HEK293 (cell line): ENCODE measurements around the gene PNPO.

ENCODE experiments used
- CTCF ChIP-seq: fragments of 450-650 bp; formaldehyde crosslinking; IDR thresholded peaks from 2 replicates; pipeline ENCODE4 v1.5.1; 2016; ENCODE audit warnings: missing biosample characterization, missing genetic modification characterization
- HOXD13 ChIP-seq: sonication (generic); formaldehyde crosslinking; IDR thresholded peaks from 2 replicates; pipeline ENCODE4 v1.8.0; 2022; ENCODE audit warnings: missing genetic modification reagents, borderline replicate concordance
- REST ChIP-seq: fragments of 450-650 bp; formaldehyde crosslinking; IDR thresholded peaks from 2 replicates; pipeline ENCODE4 v1.5.1; 2016; ENCODE audit warnings: missing biosample characterization, missing genetic modification characterization
- ZBTB1 ChIP-seq: fragments of 450-650 bp; formaldehyde crosslinking; IDR thresholded peaks from 2 replicates; pipeline ENCODE4 v1.5.1; 2016; ENCODE audit warnings: missing biosample characterization, missing genetic modification characterization
- ZNF76 ChIP-seq: fragments of 450-650 bp; formaldehyde crosslinking; IDR thresholded peaks from 2 replicates; pipeline ENCODE4; 2016; ENCODE audit warnings: low read depth, missing biosample characterization, missing genetic modification characterization, borderline replicate concordance

- TF ChIP-seq HOXD13 (CRISPR knock-in tag), result no peak
- no peak for TF ChIP-seq ZBTB1 (tag by site-specific recombination)
- TF ChIP-seq REST (tag by site-specific recombination), result no peak
- no peak for TF ChIP-seq CTCF (tag by site-specific recombination)
- no peak for TF ChIP-seq ZNF76 (tag by site-specific recombination)
Observed at GRCh38 chr17:47929218-47930000, 12.0 kb upstream of the PNPO start.
